GM12878 (cell line): ENCODE data around the gene LARGE1. TPM values are rescaled to one million over a fixed set of nuclear protein-coding genes. Genes with fewer than 3 reads are reported as not detected.

Experiments
- ATAC-seq: fragments of 200-7000 bp; cut with Tn5 transposase; 3 replicates; pipeline ENCODE4 v1.9.1; 2020; ENCODE audit warnings: mild to moderate bottlenecking, moderate library complexity
- BruUV-seq: library from RNA; stranded (reverse); fragments of 400-500 nt; replicated peaks from 2 replicates; lab custom pipeline; 2021; lab: Mats Ljungman, UMichigan
- CTCF ChIA-PET: fragments of 300-600 bp; sonication (Branson Sonifier 250); formaldehyde crosslinking; extraction: SDS; loops from one replicate; lab custom pipeline; 2021; ENCODE audit warnings: inconsistent platforms; lab: Yijun Ruan, JAX
- POLR2A ChIA-PET: fragments of 350-600 bp; formaldehyde crosslinking; extraction: SDS; loops from one replicate; lab custom pipeline; 2021; ENCODE audit warnings: inconsistent platforms; lab: Charles Lee
- RAD21 ChIA-PET: fragments of 300-600 bp; sonication (Branson Sonifier 250); formaldehyde crosslinking; loops from one replicate; lab custom pipeline; 2023; ENCODE audit warnings: antibody characterized with exemption; ENCODE audit not compliant: unreplicated experiment; lab: Charles Lee
- SMC1A ChIA-PET: fragments of 300-600 bp; sonication (Branson Sonifier 250); formaldehyde crosslinking; loops from one replicate; lab custom pipeline; 2023; ENCODE audit not compliant: unreplicated experiment, uncharacterized antibody; lab: Charles Lee
- DNase-seq: peaks from one replicate; pipeline ENCODE4 v3.0.0-alpha.2; 2011; ENCODE audit warnings: low read depth, low spot score
- FAIRE-seq: peaks from 3 replicates; lab custom pipeline; 2011; peaks lifted over from hg19 to GRCh38; lab: Jason Lieb, UNC
- H2AFZ ChIP-seq: 2 replicates; pipeline ENCODE4 v1.6.0; 2011; ENCODE audit warnings: low read depth, low read length, control low read depth; ENCODE audit not compliant: control insufficient read depth
- H3K27ac ChIP-seq: 2 replicates; pipeline ENCODE4 v1.5.1; 2011; ENCODE audit warnings: control low read depth; ENCODE audit not compliant: control insufficient read depth, insufficient read depth
- H3K27me3 ChIP-seq, 2 experiments: replicated peaks in 1 of 2; 2 replicates each; pipeline versions ENCODE4 v1.6.0 to v1.6.1; 2011; ENCODE audit warnings: low read length in 1 of 2; ENCODE audit not compliant: control insufficient read depth in 2 of 2, insufficient read depth in 2 of 2
- H3K36me3 ChIP-seq, 2 experiments: 2 replicates each; pipeline ENCODE4 v1.5.1; 2011; ENCODE audit warnings: low read length in 1 of 2; ENCODE audit not compliant: control insufficient read depth in 2 of 2, insufficient read depth in 2 of 2
- H3K4me1 ChIP-seq: 2 replicates; pipeline ENCODE4 v1.6.1; 2011; ENCODE audit warnings: mild to moderate bottlenecking, low read length, moderate library complexity, mixed read lengths; ENCODE audit not compliant: control insufficient read depth, insufficient read depth
- H3K4me2 ChIP-seq: 2 replicates; pipeline ENCODE4 v1.6.0; 2011; ENCODE audit warnings: control low read depth; ENCODE audit not compliant: control insufficient read depth, insufficient read depth
- H3K4me3 ChIP-seq: fragments of 200-600 bp; sonication (generic); 2 replicates; pipeline ENCODE4 v1.5.1; 2016
- H3K79me2 ChIP-seq: 2 replicates; pipeline ENCODE4 v1.6.0; 2011; ENCODE audit warnings: low read length; ENCODE audit not compliant: control insufficient read depth, insufficient read depth
- H3K9ac ChIP-seq: 2 replicates; pipeline ENCODE4 v1.8.0; 2011; ENCODE audit warnings: low read length, control low read depth, mixed read lengths; ENCODE audit not compliant: control insufficient read depth, insufficient read depth
- H3K9me3 ChIP-seq: replicated peaks from 3 replicates; pipeline ENCODE4 v1.5.1; 2011; ENCODE audit warnings: mild to moderate bottlenecking, low read length; ENCODE audit not compliant: control insufficient read depth, insufficient read depth
- H4K20me1 ChIP-seq: 2 replicates; pipeline ENCODE4 v1.6.0; 2011; ENCODE audit not compliant: control insufficient read depth, insufficient read depth
- CUX1 ChIP-seq: IDR thresholded peaks from 2 replicates; pipeline ENCODE4 v1.6.1; 2012; ENCODE audit warnings: improper control_type of control experiment, low read depth, low read length; ENCODE audit not compliant: insufficient replicate concordance
- DPF2 ChIP-seq: fragments of 450-650 bp; IDR thresholded peaks from 2 replicates; pipeline ENCODE4 v1.6.1; 2017; ENCODE audit warnings: mild to moderate bottlenecking
- EP300 ChIP-seq, 2 experiments: fragments of 150-350 bp in 1 of 2; IDR thresholded peaks; 2 replicates each; pipeline ENCODE4 v1.6.1; 2011 to 2012; ENCODE audit warnings: low read depth in 2 of 2, low read length in 2 of 2, borderline replicate concordance in 1 of 2, improper control_type of control experiment in 1 of 2, inconsistent platforms in 1 of 2; ENCODE audit not compliant: control insufficient read depth in 1 of 2
- HCFC1 ChIP-seq: fragments of 150-350 bp; IDR thresholded peaks from 2 replicates; pipeline ENCODE4 v1.6.1; 2014; ENCODE audit warnings: low read length
- MLLT1 ChIP-seq: fragments of 450-650 bp; IDR thresholded peaks from 2 replicates; pipeline ENCODE4 v1.6.1; 2016; ENCODE audit warnings: mild to moderate bottlenecking
- TCF7 ChIP-seq: IDR thresholded peaks from 2 replicates; pipeline ENCODE4 v1.6.1; 2014; ENCODE audit warnings: antibody characterized with exemption, borderline replicate concordance
- ZBTB11 ChIP-seq: fragments of 450-650 bp; formaldehyde crosslinking; IDR thresholded peaks from 2 replicates; pipeline ENCODE4 v1.5.0; 2022; ENCODE audit warnings: mild to moderate bottlenecking, missing genetic modification characterization
- WGBS: methylation state at CpG from one replicate; pipeline ENCODE4 v1.1.6; 2016; ENCODE audit warnings: low lambda C conversion rate; ENCODE audit not compliant: insufficient replicate concordance, insufficient coverage; ENCODE audit errors: missing lambda C conversion rate; 5-methylcytosine and 5-hydroxymethylcytosine counted together
- in situ Hi-C: fragments of 300-500 bp; cut with MboI; formaldehyde crosslinking; loops from 9 replicates; pipeline ENCODE4 v1.14.3; 2018; ENCODE audit warnings: mixed read lengths
- intact Hi-C: fragments of 100-400 bp; cut with micrococcal nuclease; formaldehyde crosslinking; loops from one replicate; pipeline ENCODE4 v1.14.2; 2022; ENCODE audit not compliant: unreplicated experiment
- polyA plus RNA-seq, 11 experiments: library from polyadenylated mRNA; depleted of rRNA in 4 of 11; unstranded in 6 of 11; stranded (reverse) in 5 of 11; fragments of >200 nt; fragmentation: Nextera tagmentation in 4 of 11; fragmentation: Illumina TruSeq in 1 of 11; extraction: Ambion mirVana in 4 of 11; extraction: Trizol in 1 of 11; gene quantifications; 1 replicate in 1 of 11; 2 replicates in 10 of 11; pipeline versions ENCODE4 v1.2.1 to v1.2.3, GENCODE V29; 2011 to 2016; ENCODE audit warnings: inconsistent platforms in 2 of 11, missing spikeins in 2 of 11, low read depth in 1 of 11
- total RNA-seq, 4 experiments: library from RNA; depleted of rRNA in 3 of 4; stranded (reverse); fragments of >200 nt in 3 of 4; fragmentation: Illumina TruSeq in 1 of 4; extraction: Trizol in 1 of 4; gene quantifications; 2 replicates each; pipeline versions ENCODE4 v1.2.1 to v1.2.3, GENCODE V29; 2013 to 2021
- TF ChIP-seq, protein P1 (sequence below): IDR thresholded peaks from 2 replicates; pipeline ENCODE4 v1.6.1; 2011; ENCODE audit warnings: mild to moderate bottlenecking, low read depth, low read length, moderate library complexity; ENCODE audit not compliant: insufficient replicate concordance

The LARGE1 gene
- total and polyA plus RNA-seq, 10 of the 15 experiments (the other 5 are each of a cell fraction or from before 2014, with no cell fraction given), result 3.2 to 41.4 (median 17.3) TPM

DNA sequence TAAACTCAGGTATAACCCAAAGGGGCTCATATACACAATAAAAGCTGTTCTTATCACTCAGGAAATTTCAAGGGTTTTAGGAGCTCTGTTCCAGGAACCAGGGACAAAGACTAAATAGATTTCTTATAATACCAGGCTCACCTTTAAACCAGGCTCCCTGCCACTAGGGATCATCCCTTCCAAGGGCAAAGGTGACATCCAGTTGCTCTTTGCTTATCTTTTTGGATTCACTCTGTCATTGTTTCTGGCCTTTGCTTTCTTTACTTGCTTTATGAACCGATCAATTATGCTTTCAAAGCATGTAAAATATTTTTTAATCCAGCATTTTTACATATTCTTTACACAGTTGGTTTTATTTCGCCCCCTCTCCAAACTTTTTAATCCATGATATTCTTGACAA lies 540.4 kb downstream of the LARGE1 start (continued):
- no peak for TF ChIP-seq ZBTB11
- TF ChIP-seq EP300 (IDR thresholded peaks at IDR 0.05; ENCODE audit: borderline replicate concordance in 1 of 2, control insufficient read depth in 1 of 2, low read depth in 2 of 2, low read length in 2 of 2), result no peak

GRCh38 chr22:33372875-33373274 lies 547.4 kb downstream of the LARGE1 start:
- Histone ChIP-seq H3K9me3 (no peaks in the 10 kb centered on the region), H3K4me1 (no peaks in the 10 kb centered on the region), H2AFZ (no peak overlapping the region), H3K27ac (no peak overlapping the region), H3K4me3 (no peak overlapping the region), H4K20me1 (no peaks in the 10 kb centered on the region), H3K27me3 (no peaks in the 10 kb centered on the region), H3K36me3 (no peaks in the 10 kb centered on the region), H3K9ac (no peak overlapping the region), H3K79me2 (no peaks in the 10 kb centered on the region), H3K4me2 (no peak overlapping the region)
- no TSS peak for BruUV-seq
- ChIA-PET RAD21 (no interaction called here), SMC1A (no interaction called here), CTCF (no interaction called here), POLR2A (no interaction called here)
- FAIRE-seq (no peak), DNase-seq (no peak), ATAC-seq (no peak)
- intact Hi-C loops, result no loop called here
- 94% methylated on average over 1 of the region's 1 CpG for WGBS
- in situ Hi-C loops, result no loop called here
- TF ChIP-seq HCFC1, result no peak
- TF ChIP-seq MLLT1, result no peak
- TF ChIP-seq, protein P1, sequence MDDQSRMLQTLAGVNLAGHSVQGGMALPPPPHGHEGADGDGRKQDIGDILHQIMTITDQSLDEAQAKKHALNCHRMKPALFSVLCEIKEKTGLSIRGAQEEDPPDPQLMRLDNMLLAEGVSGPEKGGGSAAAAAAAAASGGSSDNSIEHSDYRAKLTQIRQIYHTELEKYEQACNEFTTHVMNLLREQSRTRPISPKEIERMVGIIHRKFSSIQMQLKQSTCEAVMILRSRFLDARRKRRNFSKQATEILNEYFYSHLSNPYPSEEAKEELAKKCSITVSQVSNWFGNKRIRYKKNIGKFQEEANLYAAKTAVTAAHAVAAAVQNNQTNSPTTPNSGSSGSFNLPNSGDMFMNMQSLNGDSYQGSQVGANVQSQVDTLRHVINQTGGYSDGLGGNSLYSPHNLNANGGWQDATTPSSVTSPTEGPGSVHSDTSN, result no peak
- TF ChIP-seq DPF2, result no peak
- TF ChIP-seq CUX1, result no peak
- no peak for TF ChIP-seq TCF7
